ENCODE data around the gene C10orf105.

Gene C10orf105

GRCh38 chr10:71751515-71752224, 32.1 kb upstream of the C10orf105 start:
- in situ Hi-C loops (cut with MboI; ENCODE audit: low sequenced_read_pairs) = no loop called here

- in situ Hi-C loops (cut with MboI; ENCODE audit: low sequenced_read_pairs) = no loop called here
Measured at GRCh38 chr10:71750986-71751385, 31.4 kb upstream of the C10orf105 start.

- in situ Hi-C loops (cut with MboI; ENCODE audit: low sequenced_read_pairs) = no loop called here
Measured at GRCh38 chr10:71750124-71750841, 30.7 kb upstream of the C10orf105 start.

- in situ Hi-C loops (cut with MboI; ENCODE audit: low sequenced_read_pairs) = no loop called here
Measured at GRCh38 chr10:71749396-71749795, 29.8 kb upstream of the C10orf105 start.

GRCh38 chr10:71748671-71749191, 29.2 kb upstream of the C10orf105 start:
- in situ Hi-C loops (cut with MboI; ENCODE audit: low sequenced_read_pairs) = no loop called here

GRCh38 chr10:71747551-71748523, 28.3 kb upstream of the C10orf105 start:
- in situ Hi-C loops (cut with MboI; ENCODE audit: low sequenced_read_pairs) = no loop called here

- in situ Hi-C loops (cut with MboI; ENCODE audit: low sequenced_read_pairs) = no loop called here
Measured at GRCh38 chr10:71747039-71747531, 27.5 kb upstream of the C10orf105 start.

- in situ Hi-C loops (cut with MboI; ENCODE audit: low sequenced_read_pairs) = no loop called here
Measured at GRCh38 chr10:71746344-71747037, 26.9 kb upstream of the C10orf105 start.

GRCh38 chr10:71745664-71746250, 26.2 kb upstream of the C10orf105 start:
- in situ Hi-C loops (cut with MboI; ENCODE audit: low sequenced_read_pairs) = no loop called here

- in situ Hi-C loops (cut with MboI; ENCODE audit: low sequenced_read_pairs) = no loop called here
Measured at GRCh38 chr10:71744897-71745663, 25.5 kb upstream of the C10orf105 start.

- in situ Hi-C loops (cut with MboI; ENCODE audit: low sequenced_read_pairs) = no loop called here
Measured at GRCh38 chr10:71743866-71744265, 24.3 kb upstream of the C10orf105 start.

GRCh38 chr10:71743089-71743838, 23.7 kb upstream of the C10orf105 start:
- in situ Hi-C loops (cut with MboI; ENCODE audit: low sequenced_read_pairs) = no loop called here

GRCh38 chr10:71742301-71743088, 22.9 kb upstream of the C10orf105 start:
- in situ Hi-C loops (cut with MboI; ENCODE audit: low sequenced_read_pairs) = no loop called here

GRCh38 chr10:71741671-71742070, 22.1 kb upstream of the C10orf105 start:
- in situ Hi-C loops (cut with MboI; ENCODE audit: low sequenced_read_pairs) = no loop called here

GRCh38 chr10:71741029-71741428, 21.5 kb upstream of the C10orf105 start:
- in situ Hi-C loops (cut with MboI; ENCODE audit: low sequenced_read_pairs) = no loop called here

GRCh38 chr10:71740069-71740653, 20.6 kb upstream of the C10orf105 start:
- in situ Hi-C loops (cut with MboI; ENCODE audit: low sequenced_read_pairs) = no loop called here

GRCh38 chr10:71739358-71739900, 19.9 kb upstream of the C10orf105 start:
- in situ Hi-C loops (cut with MboI; ENCODE audit: low sequenced_read_pairs) = no loop called here

Data from hTERT RPE-1 (cell line).